Right lobe of liver (tissue), 6 donors: Measurements from ENCODE around the gene CYP11A1. TPM values are rescaled to one million over a fixed set of nuclear protein-coding genes. Genes with fewer than 3 reads are reported as not detected.

Experiments used
- ATAC-seq, 4 donors: fragments of 200-7000 bp; cut with Tn5 transposase; one replicate each; pipeline ENCODE4 v1.9.1; 2020; ENCODE audit warnings: mild to moderate bottlenecking in 4 of 4, moderate library complexity in 4 of 4
- DNase-seq, 3 donors: peaks; one replicate each; pipeline ENCODE4 v3.0.0-alpha.2; 2020
- H3K27ac ChIP-seq, 3 donors: fragments of 200-600 bp; one replicate each; pipeline ENCODE4 v1.8.0; 2022
- H3K27me3 ChIP-seq, 2 donors: fragments of 200-600 bp; one replicate each; pipeline ENCODE4 v1.8.0; 2022
- H3K36me3 ChIP-seq, 4 donors: fragments of 200-600 bp; sonication (generic) in 1 of 4; one replicate each; pipeline versions ENCODE4 v1.5.1 to v1.8.0; 2017 to 2022; ENCODE audit warnings: control low read depth in 1 of 4
- H3K4me1 ChIP-seq, 4 donors: fragments of 200-600 bp; sonication (generic) in 1 of 4; one replicate each; pipeline versions ENCODE4 v1.5.1 to v1.8.0; 2017 to 2022; ENCODE audit warnings: control low read depth in 1 of 4
- H3K4me3 ChIP-seq, 3 donors: fragments of 200-600 bp; one replicate each; pipeline ENCODE4 v1.8.0; 2022
- H3K9me3 ChIP-seq, 4 donors: fragments of 200-600 bp; sonication (generic) in 1 of 4; one replicate each; pipeline versions ENCODE4 v1.5.1 to v1.8.0; 2017 to 2022; ENCODE audit warnings: control low read depth in 1 of 4
- CTCF ChIP-seq, 4 donors: fragments of 200-600 bp in 3 of 4; fragments of 450-650 bp in 1 of 4; IDR thresholded peaks; one replicate each; pipeline versions ENCODE4 v1.5.1 to v1.8.0; 2016 to 2022; ENCODE audit warnings: antibody characterized with exemption in 4 of 4, mild to moderate bottlenecking in 2 of 4
- POLR2A ChIP-seq: fragments of 450-650 bp; IDR thresholded peaks from one replicate; pipeline ENCODE4 v1.6.1; 2017; ENCODE audit warnings: antibody characterized with exemption, mild to moderate bottlenecking
- WGBS: methylation state at CpG from one replicate; pipeline ENCODE4 v1.1.6; 2018; ENCODE audit warnings: low coverage, low lambda C conversion rate; ENCODE audit not compliant: insufficient coverage; ENCODE audit errors: missing lambda C conversion rate; 5-methylcytosine and 5-hydroxymethylcytosine counted together
- intact Hi-C, 2 donors: fragments of 100-400 bp; cut with DNase I; formaldehyde crosslinking; loops; one replicate each; pipeline versions ENCODE4 v1.11.2 to v1.14.1; 2022
- total RNA-seq, 6 experiments: library from RNA; depleted of rRNA in 2 of 6; stranded (reverse); fragments of >200 nt in 2 of 6; fragmentation: NEBNext Ultra II Directional in 3 of 6; extraction: Animal tissue kit (Norgen Biotek cat#: 25700) in 3 of 6; gene quantifications; one replicate each; pipeline versions ENCODE4 v1.1.0 to v1.2.4, GENCODE V29; 2016 to 2023
- donor health status: DM: no; HTN: yes; CAD: no.
- donor health status: DM: no; HTN: no; CAD: no.
- donor health status: DM: no; HTN: no; CAD: no.
- donor health status: DM: no; HTN: yes; CAD: no.
- donor health status: DM: no; HTN: yes; CAD: no.

CYP11A1 gene
- total RNA-seq, 6 experiments from 2014 or later: 2.5 to 6.4 (median 2.8) TPM

- TF ChIP-seq POLR2A: no peak
- no peaks in the 10 kb centered on the region for H3K9me3 ChIP-seq
- intact Hi-C loops: no loop called here
- H3K27me3 ChIP-seq: no peaks in the 10 kb centered on the region
- peak; percentile 40 to 71 (median 52) for ATAC-seq
- no peak overlapping the region for H3K4me3 ChIP-seq
- no peaks in the 10 kb centered on the region for H3K4me1 ChIP-seq
- DNase-seq: peak in 1 of 3 donors; percentile 39
- H3K36me3 ChIP-seq: no peaks in the 10 kb centered on the region
- 29% methylated on average over 6 of the region's 13 CpGs for WGBS
- no peak overlapping the region for H3K27ac ChIP-seq
Measured at GRCh38 chr15:74402873-74403587, 35.6 kb upstream of the CYP11A1 start.

- H3K4me1 ChIP-seq: no peaks in the 10 kb centered on the region
- no peaks in the 10 kb centered on the region for H3K27me3 ChIP-seq
- peak in 1 of 4 donors; percentile 9 for ATAC-seq
- no peak overlapping the region for H3K4me3 ChIP-seq
- H3K9me3 ChIP-seq: no peaks in the 10 kb centered on the region
- TF ChIP-seq CTCF (IDR thresholded peaks at IDR 0.05) (no peak), POLR2A (no peak)
- no peaks in the 10 kb centered on the region for H3K36me3 ChIP-seq
- intact Hi-C loops: no loop called here
- no peak for DNase-seq
- no peak overlapping the region for H3K27ac ChIP-seq
- 20% methylated on average over 1 of the region's 5 CpGs for WGBS
Measured at GRCh38 chr15:74402337-74402841, 34.9 kb upstream of the CYP11A1 start.

GRCh38 chr15:74400915-74401757 is 33.7 kb upstream of the CYP11A1 start:
- ATAC-seq: no peak
- 30% methylated on average over 2 of the region's 11 CpGs for WGBS

GRCh38 chr15:74400313-74400860 is 32.9 kb upstream of the CYP11A1 start:
- Histone ChIP-seq H3K27ac (no peak overlapping the region), H3K27me3 (no peaks in the 10 kb centered on the region)

More at GRCh38 chr15:74400915-74401757, 33.7 kb upstream of the CYP11A1 start:
- no peaks in the 10 kb centered on the region for H3K27me3 ChIP-seq
- no peaks in the 10 kb centered on the region for H3K4me1 ChIP-seq
- no peak for DNase-seq
- no peak overlapping the region for H3K27ac ChIP-seq
- intact Hi-C loops: no loop called here
- TF ChIP-seq CTCF (IDR thresholded peaks at IDR 0.05): no peak
- TF ChIP-seq POLR2A: no peak
- no peaks in the 10 kb centered on the region for H3K9me3 ChIP-seq
- no peaks in the 10 kb centered on the region for H3K36me3 ChIP-seq
- H3K4me3 ChIP-seq: no peak overlapping the region

More at GRCh38 chr15:74400313-74400860, 32.9 kb upstream of the CYP11A1 start:
- WGBS: 53% methylated on average over 10 of the region's 10 CpGs
- ATAC-seq (no peak), DNase-seq (no peak)
- H3K36me3 ChIP-seq: no peaks in the 10 kb centered on the region
- no peak overlapping the region for H3K4me3 ChIP-seq
- H3K9me3 ChIP-seq: no peaks in the 10 kb centered on the region
- intact Hi-C loops: no loop called here
- H3K4me1 ChIP-seq: no peaks in the 10 kb centered on the region
- TF ChIP-seq CTCF (IDR thresholded peaks at IDR 0.05): no peak
